Erythroblast (primary cell): ENCODE measurements around the gene GFOD2.

Experiments used
- DNase-seq, 2 experiments: peaks; one replicate each; lab custom pipeline; 2025; lab: John Stamatoyannopoulos, UW
- GATA1 ChIP-seq: IDR thresholded peaks from 2 replicates; pipeline ENCODE4 v1.6.1; 2011; ENCODE audit warnings: low read depth, mild to moderate bottlenecking, control low read depth, low read length, moderate library complexity
- POLR2A ChIP-seq: IDR thresholded peaks from 2 replicates; pipeline ENCODE4 v1.6.1; 2011; ENCODE audit warnings: mild to moderate bottlenecking, low read length

GFOD2 gene

GRCh38 chr16:67676939-67677338 lies 42.2 kb downstream of the GFOD2 start:
- DNase-seq = no peak
- TF ChIP-seq POLR2A (no peak), GATA1 (no peak)

- no peak for TF ChIP-seq POLR2A
- no peak for TF ChIP-seq GATA1
- no peak for DNase-seq
These were observed 42.6 kb downstream of the GFOD2 start for GRCh38 chr16:67676516-67676915.

- TF ChIP-seq GATA1 (no peak), POLR2A (no peak)
- no peak for DNase-seq
These were observed 43.1 kb downstream of the GFOD2 start for GRCh38 chr16:67675999-67676398.

GRCh38 chr16:67675579-67675935 lies 43.6 kb downstream of the GFOD2 start:
- no peak for DNase-seq
- TF ChIP-seq POLR2A = no peak
- no peak for TF ChIP-seq GATA1

- no peak for DNase-seq
- TF ChIP-seq POLR2A (no peak), GATA1 (no peak)
These were observed 44.1 kb downstream of the GFOD2 start for GRCh38 chr16:67674851-67675578.

GRCh38 chr16:67673712-67674580 lies 45.2 kb downstream of the GFOD2 start:
- TF ChIP-seq GATA1 = no peak
- TF ChIP-seq POLR2A = no peak
- DNase-seq = peak; percentile 26 to 53

GRCh38 chr16:67672739-67673662 lies 46.1 kb downstream of the GFOD2 start:
- DNase-seq = peak; percentile 69 to 85
- TF ChIP-seq POLR2A (no peak), GATA1 (no peak)

GRCh38 chr16:67672306-67672705 lies 46.8 kb downstream of the GFOD2 start:
- TF ChIP-seq POLR2A (no peak), GATA1 (no peak)

GRCh38 chr16:67669499-67670101 lies 49.5 kb downstream of the GFOD2 start:
- TF ChIP-seq GATA1 = no peak
- no peak for TF ChIP-seq POLR2A
- DNase-seq = no peak

More at GRCh38 chr16:67672306-67672705, 46.8 kb downstream of the GFOD2 start:
- no peak for DNase-seq

GRCh38 chr16:67668495-67669157 lies 50.5 kb downstream of the GFOD2 start:
- peak; percentile 30 to 42 for DNase-seq
- TF ChIP-seq POLR2A (no peak), GATA1 (no peak)

GRCh38 chr16:67667817-67668494 lies 51.2 kb downstream of the GFOD2 start:
- peak; percentile 92 for DNase-seq
- TF ChIP-seq POLR2A (peak; percentile 41), GATA1 (no peak)

GRCh38 chr16:67667453-67667816 lies 51.7 kb downstream of the GFOD2 start:
- DNase-seq = no peak
- TF ChIP-seq POLR2A (no peak), GATA1 (no peak)
